Activated CD8-positive, alpha-beta memory T cell treated with anti-CD3 and anti-CD28 coated beads, Interleukin-2, amount 50 U/mL, for 48 hours (primary cell): ENCODE measurements around the gene PDZD4.
A peak's percentile ranks its signal among the peaks of the same experiment; 100 is the strongest.

Source experiments
- DNase-seq: peaks from one replicate; pipeline ENCODE4 v3.0.0-alpha.2; 2020

The PDZD4 gene, protein sequence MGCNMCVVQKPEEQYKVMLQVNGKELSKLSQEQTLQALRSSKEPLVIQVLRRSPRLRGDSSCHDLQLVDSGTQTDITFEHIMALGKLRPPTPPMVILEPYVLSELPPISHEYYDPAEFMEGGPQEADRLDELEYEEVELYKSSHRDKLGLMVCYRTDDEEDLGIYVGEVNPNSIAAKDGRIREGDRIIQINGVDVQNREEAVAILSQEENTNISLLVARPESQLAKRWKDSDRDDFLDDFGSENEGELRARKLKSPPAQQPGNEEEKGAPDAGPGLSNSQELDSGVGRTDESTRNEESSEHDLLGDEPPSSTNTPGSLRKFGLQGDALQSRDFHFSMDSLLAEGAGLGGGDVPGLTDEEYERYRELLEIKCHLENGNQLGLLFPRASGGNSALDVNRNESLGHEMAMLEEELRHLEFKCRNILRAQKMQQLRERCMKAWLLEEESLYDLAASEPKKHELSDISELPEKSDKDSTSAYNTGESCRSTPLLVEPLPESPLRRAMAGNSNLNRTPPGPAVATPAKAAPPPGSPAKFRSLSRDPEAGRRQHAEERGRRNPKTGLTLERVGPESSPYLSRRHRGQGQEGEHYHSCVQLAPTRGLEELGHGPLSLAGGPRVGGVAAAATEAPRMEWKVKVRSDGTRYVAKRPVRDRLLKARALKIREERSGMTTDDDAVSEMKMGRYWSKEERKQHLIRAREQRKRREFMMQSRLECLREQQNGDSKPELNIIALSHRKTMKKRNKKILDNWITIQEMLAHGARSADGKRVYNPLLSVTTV

DNA sequence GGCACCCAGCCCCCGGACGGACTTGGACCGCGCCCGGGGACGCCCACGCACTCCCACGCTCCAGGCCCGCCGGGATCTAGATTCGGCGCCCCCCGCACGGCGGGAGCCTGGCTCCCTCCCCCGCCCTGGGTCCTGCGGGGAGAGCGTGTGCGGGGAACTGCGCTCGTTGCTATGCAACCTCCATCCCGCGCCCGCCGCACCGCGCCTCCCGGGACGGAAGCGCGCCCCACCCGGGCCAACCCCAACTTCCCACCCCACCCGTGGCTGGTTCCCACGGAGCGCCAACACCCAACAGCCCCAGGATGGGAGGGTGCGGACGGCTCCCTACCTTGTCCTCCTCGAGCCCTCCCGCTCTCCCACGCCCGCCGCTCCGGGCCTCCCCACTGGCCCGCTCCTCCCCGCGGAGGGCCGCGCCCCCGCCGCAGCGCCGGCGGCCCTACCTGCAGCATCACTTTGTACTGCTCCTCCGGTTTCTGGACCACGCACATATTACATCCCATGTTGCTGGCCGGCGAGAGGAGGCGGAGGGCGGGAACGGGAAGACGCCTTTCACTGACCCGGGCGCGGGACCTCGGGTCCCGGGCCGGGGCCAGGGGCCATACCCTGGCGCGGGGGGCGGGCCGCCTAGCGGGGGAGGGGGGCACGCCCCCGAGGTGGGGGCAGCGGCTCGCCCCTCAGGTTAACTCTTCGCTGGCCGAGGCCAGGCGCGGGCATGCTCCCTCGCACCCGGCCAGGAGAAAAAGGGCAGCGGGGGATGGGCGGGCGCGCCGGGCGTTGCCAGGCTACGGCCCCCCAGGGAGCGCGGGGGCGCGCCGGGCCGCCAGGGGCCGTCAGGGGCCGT is at the start of gene PDZD4:
PDZD4 (minus strand) TSS at position 746 of the 841 bp plus-strand sequence; CDS start at position 500, 246 bp downstream.
- DNase-seq = no peak

DNA sequence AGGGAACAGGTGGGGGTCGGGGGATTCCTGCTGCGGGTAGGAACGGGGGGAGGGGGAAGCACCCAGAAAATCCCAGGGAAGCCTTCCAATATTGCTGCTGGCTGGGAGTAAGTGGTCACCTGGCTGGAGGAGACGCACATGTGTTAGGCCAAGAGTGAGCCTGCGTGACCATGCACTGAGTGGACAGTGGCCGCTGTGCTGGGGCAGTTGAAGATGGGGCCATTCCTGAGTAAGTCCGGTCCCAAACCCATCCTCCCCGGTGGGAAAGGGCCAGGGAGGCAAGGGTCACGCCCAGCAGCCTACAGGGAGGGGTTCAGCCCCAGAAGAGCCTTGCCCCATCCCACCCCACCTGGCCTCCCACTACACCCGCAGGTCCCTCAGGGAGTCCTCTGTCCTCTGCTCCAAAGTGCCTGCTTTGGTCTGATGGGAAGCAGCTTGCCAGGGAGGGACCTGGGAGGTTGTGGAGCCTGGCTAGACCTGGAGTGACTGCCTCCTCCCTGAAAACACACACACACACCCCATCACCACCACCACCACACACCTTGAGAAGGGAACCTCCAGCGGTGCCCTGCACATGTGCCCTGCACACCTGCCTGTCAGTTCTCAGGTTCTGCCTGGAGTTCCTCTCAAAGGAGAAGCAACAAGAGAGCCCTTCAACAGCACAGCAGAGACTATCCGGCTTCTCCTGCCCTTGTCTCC is 49.5 kb upstream of the PDZD4 start:
- no peak for DNase-seq

DNA sequence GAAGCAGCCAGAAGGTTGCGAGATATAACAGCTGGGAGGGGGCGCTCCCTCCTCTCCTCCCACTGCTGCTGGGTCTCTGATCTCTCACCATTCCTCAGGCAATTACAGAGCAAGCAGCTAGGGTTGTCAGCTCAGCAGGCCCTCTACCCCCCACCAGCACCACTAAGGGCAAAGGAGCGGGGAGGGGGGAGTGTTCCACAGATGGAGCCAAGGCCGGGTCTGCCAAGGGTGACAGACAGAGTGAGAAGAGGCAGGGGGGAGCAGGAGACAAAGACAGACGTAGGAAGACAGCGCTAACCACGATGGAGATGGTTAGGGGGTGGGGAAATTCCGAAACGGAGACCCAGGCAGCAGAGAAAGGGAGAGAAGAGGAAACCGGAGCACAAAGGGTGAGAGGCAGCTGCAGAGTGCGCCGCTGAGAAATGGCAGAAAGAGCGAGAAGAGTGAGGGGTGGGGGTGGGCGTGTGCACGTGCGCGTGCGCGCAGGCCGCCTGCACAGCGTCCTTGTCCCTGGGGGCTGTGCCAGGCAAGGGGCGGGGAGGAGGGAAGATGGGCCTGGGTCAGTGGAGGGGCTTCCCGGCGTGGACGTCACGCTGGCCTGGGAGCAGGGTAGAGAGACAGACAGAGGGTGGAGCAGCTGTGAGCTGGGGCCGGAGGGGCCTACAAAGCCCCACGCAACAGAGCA is 48.8 kb upstream of the PDZD4 start:
- no peak for DNase-seq

DNA sequence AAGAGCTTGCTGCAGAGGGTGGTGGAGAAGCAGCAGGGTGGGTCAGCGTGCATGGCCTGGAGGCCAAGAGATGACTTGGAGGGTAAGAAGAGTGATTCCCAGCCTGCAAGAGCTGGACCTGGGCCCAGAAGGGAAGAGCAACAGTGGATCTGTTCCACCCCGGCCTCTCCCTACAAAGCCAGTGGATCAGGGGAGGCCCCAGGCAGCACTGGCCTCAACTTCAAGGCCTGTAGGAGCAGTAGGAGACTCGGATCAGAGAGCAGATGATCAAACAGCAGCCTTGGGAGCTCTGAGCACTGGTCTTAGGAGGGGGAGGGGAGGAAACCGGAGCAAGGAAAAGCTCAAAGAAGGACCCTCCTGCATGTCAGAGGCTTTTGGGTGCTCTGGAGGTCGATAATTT is 48.0 kb upstream of the PDZD4 start:
- DNase-seq = no peak

DNA sequence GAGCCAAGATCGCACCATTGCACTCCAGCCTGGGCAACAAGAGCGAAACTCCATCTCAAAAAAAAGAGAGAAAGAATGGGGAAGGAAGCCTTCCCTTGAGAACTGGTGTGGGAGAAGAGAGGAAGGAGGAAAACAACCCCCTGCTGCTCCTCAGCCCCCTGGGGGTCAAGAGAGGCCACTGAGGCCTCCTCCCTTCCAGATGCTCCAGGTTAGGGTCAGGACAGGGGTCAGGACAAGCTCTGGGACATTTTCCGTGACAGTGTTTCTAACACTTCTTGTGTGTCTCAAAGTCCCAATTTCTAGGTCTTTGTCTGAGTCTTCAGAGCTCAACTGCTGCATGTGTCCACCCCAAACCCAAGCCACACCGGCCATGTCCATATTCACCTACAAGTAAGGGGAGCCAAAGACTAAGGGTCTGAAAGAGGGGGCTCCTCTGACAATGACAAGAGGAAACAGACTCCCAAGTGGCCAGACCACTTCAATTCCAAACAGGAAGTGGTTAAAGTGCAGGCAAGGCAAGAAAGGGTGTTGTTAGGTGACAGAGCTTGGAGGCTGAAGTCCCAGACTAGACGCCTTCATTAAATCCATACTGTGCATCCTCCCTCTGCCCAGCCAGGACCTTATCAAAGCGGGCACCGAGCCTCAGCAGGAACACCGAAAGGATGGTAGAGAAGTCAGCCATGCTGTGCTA is 47.4 kb upstream of the PDZD4 start:
- DNase-seq = no peak

DNA sequence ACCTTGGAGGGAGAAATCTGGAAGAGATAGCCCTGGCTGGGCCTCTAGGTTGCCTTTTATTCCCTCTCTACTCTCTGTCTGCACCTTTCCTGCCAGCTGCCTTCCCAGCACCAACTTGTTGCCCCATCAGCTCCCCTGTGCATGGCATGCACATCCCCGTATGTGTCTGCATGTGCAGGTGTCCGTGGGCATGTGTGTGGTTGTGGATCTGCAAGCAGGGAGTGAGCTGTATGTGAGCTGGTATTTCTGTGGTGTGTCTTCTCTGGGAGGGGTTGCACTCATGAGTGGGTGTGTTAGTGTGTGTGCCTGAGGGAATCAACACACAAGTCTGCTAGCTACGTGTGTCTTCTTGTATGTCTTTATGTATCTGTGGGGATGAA is 45.8 kb upstream of the PDZD4 start:
- no peak for DNase-seq

DNA sequence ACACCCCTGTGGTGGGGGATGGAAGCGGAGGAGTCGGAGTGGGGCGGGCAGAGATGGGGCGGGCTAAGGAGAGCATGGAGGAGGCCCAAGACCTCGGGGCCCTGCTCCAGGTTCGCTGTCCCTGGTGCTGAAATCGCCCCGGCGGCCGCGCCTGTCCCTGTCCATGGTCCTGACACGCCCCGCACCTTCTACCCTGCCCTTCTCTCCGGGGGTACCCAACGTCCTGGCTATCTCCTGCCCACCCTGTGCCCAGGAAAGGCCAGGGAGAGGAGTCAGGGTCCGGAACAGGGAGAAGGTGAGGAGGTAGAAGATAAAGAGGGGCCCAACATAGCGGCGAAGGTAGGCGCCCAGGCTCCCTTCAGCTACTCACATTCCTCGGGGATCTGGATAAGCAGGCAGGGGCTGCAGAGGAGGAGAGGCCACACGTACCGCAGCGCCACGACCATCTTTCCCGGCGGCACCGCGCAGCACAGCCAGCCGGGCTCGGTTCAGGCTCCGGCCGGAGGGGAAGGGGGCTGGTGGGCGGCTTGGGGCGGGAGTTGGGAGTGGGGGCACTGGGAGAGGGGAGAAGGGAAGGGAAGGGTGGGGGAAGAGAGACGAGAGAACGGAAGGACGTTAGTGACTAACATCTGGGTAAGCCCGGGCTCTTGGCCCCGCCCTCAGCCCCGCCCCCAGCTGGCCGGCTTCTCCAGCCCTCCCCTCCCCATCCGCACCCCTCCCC is 45.2 kb upstream of the PDZD4 start:
- peak; percentile 90 for DNase-seq

DNA sequence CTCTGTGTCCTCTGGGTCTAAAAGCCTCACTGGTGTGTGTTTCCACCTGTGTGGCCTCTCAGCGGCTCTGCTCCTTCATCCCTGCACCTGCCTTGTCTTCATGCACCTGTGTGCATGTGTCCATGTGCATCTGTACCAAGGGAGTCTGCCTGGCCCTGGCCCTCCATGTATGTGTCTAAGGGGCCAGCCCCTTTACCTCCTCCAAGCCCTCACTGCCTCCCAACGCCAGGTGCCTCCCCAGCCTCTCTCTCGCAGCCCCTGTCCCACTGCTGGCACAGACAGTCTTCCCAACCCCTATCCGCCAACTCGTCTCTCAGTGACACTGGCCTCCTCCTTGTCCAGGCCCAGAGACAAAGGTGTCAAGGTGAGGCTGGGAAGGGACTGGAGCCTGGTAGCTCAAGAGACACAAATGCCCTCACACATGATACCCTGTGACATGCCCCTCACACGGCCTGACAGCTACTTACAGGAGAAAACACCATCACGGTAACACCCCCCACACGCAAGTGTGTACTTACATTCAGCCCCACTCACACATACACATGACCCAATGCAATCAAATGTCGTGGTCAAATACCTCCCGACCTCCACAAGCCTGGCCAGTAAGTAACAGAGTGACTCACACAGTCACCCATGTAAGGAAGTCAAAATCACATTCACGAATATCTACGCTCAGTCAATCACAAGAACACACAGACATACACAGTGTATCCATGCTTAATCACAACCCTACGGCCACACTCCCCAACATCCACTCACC is 44.2 kb upstream of the PDZD4 start:
- no peak for DNase-seq

DNA sequence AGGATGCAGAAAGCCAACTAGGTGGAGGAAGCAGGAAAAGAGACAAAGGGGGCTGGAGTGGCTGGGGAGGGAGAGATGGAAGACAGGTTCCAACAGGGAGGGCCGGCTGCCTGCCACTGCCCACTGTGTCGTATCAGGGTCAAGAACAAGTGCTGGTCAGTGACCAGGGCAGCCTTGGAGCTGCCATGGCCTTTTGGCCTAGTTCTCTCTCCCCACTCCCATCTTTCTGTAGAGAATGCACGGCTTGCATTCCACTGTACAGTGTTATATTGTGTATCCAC is 43.7 kb upstream of the PDZD4 start:
- DNase-seq = no peak

DNA sequence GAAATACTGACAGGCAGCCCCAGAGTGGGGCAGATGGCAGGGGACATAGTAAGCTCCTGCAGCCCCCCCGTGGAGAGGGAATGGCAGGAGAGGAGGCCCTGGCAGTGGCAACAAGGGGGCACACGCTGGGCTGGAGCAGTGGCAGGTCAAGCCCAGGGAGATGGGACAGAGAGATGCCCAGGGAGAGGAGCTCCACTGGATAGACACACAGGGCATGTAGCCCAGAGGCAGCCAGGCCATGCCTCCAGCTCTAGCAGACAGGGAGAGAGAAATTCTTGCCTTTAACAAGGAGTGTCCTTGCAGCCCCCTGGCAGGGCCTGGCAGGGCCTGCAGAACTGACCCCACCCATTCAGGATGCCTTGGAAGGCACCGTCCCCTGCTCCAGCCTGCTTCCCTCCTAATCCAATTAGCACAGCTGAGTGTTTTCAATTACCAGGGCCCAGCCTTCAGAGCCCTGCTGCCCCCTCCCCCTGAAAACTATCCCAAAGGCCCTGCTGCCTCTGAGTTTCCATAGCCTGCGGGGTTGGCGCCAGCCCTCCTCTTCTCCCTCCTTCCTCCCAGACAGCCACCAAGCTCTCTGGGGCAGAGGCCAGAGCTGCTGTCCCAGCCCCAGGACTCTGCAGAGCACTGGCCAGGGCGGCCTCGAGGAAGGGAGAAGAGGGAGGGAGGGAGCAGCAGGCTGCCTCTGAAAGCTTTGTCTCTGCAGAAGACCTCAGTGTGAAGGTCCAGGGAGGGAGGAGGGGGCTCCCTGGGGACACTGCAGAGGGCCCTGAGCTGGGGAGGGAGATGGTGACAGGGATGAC is 43.1 kb upstream of the PDZD4 start:
- no peak for DNase-seq

DNA sequence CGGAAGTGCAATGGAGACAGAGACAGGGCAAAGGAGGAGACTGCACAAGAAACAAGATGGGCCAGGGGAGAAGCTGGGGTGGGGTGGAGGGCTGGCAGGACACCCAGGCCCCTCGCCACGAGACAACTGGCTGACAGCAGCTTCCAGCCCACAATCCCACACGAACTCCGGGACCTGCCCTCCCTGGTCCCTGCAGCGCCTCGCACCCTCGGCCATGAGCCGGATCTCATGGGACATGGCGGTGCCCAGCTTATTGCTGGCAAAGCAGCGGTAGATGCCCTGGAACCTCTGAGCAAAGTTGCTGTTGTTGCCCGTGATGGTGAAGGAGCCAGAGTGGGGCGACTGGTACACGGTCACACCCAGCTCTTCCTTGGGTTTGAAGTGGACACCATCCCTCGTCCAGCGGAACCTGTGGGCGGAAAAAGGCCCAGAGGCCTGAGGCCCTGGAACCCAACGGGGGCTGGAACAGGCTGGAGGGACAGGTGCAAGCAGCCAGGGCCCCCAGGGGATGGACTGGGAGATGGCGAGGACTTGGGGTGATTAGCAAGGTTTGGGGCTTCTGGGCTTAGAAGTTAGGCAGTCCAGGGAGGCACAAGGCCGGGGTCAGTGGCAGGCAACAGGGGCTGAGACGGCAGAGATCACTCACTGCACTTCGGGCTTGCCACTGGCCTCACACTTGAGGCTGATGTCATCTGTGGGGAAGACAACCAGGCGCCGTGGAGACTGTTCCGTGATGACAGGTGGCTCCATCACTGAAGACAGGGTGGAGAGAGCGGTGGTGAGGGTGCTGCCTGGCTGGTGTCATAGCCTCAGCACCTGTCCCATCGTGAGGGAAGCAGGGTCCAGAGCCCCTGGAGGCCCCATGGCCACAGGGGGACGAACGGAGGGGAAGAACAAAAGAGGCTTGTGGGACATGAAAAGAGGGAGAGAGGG is 41.9 kb upstream of the PDZD4 start:
- no peak for DNase-seq

DNA sequence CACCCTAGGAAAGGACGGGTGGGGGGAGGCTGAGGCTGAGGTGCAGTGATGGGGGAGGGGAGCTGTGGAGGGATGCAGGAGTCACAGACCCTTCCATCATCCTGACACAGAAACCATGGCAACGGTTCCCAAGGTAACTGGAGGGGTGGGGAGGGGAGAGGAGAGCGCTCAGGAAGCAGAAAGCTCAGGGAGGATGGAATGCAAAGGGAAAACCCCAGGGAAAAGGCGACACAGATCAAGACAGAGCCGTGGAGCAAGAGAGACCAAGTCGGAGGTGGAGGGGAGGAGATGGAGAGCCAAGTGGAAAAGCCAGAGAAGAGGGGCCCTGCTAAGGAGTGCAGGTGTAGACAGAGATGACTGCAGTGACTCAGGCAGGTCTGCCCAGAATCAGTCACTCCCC is 41.1 kb upstream of the PDZD4 start:
- DNase-seq = no peak

DNA sequence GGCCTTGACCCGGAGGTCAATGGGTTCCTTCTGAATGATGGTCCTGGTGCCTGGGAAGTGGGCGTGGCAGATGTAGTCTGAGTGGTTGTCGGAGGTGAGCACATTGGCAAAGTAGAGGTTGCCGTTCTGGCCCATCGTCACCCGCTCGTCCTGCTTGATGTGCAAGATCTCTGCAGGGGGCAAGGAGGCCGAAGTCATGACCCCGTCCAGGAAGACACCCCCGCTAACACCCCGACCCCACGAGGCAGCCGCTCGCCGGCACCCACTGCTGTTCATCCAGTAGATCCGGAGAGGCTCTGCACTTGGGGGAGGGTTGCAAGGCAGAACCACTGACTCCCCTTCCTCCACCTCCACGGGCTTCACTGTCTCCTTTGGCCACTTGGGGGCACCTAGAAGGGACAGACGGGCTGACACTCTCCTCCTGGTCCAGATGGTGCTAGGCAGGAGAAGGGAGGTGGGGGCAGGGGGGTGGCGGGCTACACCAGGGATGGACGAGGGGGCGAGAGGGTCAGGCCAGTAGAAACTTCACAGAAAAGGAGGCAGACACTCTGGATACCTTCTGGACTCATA is 40.5 kb upstream of the PDZD4 start:
- no peak for DNase-seq

DNA sequence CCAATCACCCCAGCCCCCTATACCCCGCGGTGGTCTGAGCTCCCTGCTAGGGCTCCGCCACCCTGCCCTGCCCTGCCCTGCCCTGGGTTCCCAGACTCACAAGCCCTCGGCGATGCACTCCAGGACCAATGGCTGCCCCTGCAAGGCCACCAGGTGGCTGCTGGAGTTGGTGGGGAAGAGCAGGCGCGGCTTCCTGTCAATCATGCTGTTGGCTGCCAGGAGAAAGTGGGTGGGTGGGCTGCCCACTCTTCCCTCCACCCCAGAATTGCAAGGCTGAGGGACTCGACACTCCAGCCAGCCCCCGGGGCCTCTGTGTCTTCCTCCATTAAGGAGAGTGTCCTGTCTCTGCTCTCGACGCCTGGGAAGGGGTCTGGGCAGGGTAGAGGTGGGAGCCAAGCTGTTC is 39.9 kb upstream of the PDZD4 start:
- no peak for DNase-seq

DNA sequence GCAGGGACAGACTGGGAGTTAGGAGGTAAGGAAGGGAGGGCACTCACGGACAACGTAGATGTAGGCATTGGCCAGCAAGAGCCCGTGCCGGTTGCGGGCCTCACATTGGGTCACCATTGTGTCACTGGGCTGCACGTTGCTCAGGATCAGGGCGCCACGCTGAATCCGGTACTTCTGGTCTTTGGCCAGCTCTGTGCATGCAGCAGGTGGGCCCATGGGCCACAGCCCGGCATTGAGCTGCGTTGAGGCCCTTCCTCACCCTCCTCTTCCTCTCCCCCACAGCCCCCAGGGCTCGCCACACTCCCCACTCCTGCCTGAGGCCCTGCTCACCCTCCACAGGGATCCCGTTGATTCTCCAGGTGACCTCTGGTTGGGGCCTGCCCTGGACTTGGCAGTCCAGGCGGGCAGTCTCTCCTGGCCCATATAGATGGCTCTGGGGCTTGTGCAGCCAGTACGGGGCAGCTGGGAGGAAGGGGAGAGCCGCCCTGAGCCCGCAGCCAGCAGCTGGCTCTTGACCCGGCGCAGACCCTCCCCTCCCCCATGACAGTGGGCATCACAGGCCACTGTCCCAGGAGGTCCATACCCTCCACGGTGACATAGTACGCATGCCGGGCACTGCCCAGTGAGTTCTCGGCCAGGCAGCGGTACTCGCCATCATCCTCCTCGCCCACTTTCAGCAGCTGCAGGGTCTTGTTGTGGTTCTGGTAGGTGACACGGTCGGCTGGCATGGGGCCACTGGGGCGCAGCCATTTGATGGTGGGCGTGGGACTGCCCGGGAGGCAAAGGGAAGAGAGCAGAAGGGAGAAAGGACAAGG is 39.3 kb upstream of the PDZD4 start:
- no peak for DNase-seq

DNA sequence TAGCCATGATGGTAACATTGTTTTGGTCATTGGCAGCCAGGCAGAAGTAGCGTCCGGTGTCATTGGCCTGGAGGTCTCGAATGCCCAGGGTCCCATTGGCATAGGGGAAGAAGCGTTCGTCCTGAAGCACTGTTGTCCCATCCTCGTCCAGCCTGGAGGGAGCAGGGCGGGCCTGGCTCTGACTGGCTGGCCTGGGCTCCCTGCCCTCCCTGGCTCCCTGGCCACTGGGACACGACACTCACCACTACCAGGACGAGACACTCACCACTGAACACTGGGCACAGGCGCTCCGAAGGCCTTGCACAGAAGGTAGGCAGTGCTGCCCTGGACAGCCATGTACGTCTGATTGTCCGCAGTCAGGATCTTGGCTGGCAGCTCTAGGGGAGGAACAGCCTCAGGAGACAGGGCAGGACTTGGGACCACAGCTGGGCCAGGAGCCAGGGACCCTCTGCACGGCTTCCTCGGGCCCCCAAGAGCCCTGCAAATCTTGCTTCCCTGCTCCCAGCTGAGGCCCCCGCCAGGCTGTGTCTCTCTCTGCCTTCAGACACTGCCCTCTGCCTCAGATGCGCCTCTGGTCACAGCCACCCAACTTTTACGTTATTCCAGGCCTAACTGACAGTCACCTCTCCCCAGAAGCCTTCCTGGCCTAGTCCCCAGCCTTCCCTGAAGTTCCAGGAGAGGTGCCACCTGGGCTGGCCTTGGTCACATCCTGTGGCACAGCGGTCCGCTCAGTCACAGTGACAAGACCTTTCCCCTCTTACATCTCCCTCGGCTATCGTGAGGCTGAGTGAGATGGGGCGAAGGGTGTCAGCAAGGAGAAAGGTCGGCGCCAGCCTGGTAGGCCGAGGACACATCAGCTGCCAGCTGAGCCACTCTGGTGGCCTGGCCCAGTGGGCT is 38.5 kb upstream of the PDZD4 start:
- DNase-seq = no peak
